Uterine smooth muscle cell (primary cell): Measurements from ENCODE around the gene DDX3Y. TPM values are rescaled to one million over a fixed set of nuclear protein-coding genes. Genes with fewer than 3 reads are reported as not detected.

Source experiments
- total RNA-seq: library from RNA; depleted of rRNA; stranded (reverse); fragments of >200 nt; gene quantifications from 2 replicates; pipeline ENCODE4 v1.2.3, GENCODE V29; 2014

DDX3Y gene
- total RNA-seq: not detected in 2 replicates

DNA sequence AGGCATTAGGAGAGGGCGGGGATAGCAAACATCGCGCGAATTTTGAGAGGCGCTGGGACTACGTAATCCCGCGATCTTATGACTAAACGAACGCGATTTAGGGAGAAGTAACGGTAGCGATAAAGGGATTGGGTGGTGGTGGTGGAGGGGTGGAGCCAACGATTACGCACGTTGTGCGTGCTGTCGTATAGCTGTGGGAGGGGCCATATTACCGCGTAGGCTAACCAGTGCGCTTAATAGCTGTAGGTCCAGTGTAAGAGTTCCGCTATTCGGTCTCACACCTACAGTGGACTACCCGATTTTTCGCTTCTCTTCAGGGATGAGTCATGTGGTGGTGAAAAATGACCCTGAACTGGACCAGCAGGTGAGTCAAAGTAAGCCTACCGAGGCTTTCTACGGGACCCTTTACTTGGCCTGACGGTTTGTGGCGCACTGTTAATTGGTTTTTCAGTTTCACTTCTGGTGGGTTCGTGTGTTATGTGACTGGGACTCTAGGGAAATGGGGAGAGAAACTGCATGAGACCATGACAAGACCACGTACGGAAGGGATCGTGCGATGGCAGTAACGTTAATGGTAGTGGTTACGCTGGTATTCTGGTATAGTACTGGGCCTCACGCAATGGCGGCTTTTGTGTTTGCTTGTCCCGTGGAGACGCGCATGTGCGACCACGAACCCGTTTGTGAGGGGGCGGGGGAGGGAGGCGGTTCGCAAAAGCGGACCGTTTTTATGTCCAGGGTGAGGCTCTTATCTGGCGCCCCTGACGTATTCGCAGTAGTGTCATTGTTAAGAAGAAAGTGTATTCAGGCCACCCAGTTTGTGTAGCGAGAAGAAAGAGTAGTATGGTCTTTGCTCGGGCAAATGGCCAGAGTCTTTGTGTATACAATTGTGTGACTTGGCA lies at the start of gene DDX3Y:
DDX3Y (plus strand) TSS at position 251 of the 899 bp plus-strand sequence; CDS start at position 320, 69 bp downstream.

Other genes starting within 250 kb of the DDX3Y start
- under 0.01 and 0.12 TPM in 2 replicates for gene USP9Y, start 203.6 kb upstream of the DDX3Y start, total RNA-seq